A673 (cell line): ENCODE results near the gene MXRA7. TPM values are rescaled to one million over a fixed set of nuclear protein-coding genes. Genes with fewer than 3 reads are reported as not detected.
"Not testable (repeated sequence)": the region's sequence is repeated elsewhere in the genome, so short reads cannot be mapped to it uniquely, and the experiment has no call there.

Experiments used
- BruUV-seq: library from RNA; stranded (reverse); fragments of 400-500 nt; replicated peaks from 2 replicates; lab custom pipeline; 2021; lab: Mats Ljungman, UMichigan
- CTCF ChIA-PET: fragments of 300-600 bp; sonication (Branson Sonifier 250); formaldehyde crosslinking; loops from one replicate; lab custom pipeline; 2022; ENCODE audit warnings: antibody characterized with exemption; lab: Charles Lee
- POLR2A ChIA-PET: fragments of 300-600 bp; sonication (Branson Sonifier 250); formaldehyde crosslinking; loops from one replicate; lab custom pipeline; 2022; ENCODE audit warnings: antibody characterized with exemption; ENCODE audit not compliant: low non-redundant PET; lab: Charles Lee
- DNase-seq: peaks from one replicate; pipeline ENCODE4 v3.0.0-alpha.2; 2015; ENCODE audit warnings: low spot score
- H3K27ac ChIP-seq: fragments of 200-600 bp; sonication (generic); 2 replicates; pipeline ENCODE4 v1.5.1; 2016; ENCODE audit warnings: mixed run types, low read depth, mild to moderate bottlenecking, mixed read lengths, antibody characterized with exemption, low read length; ENCODE audit not compliant: poor library complexity, severe bottlenecking
- H3K27me3 ChIP-seq: fragments of 200-600 bp; sonication (generic); replicated peaks from 2 replicates; pipeline ENCODE4 v1.6.1; 2017; ENCODE audit warnings: mixed run types, low read depth, mild to moderate bottlenecking, mixed read lengths, antibody characterized with exemption, low read length; ENCODE audit not compliant: insufficient read depth, poor library complexity
- H3K36me3 ChIP-seq: fragments of 200-600 bp; sonication (generic); 2 replicates; pipeline ENCODE4 v1.6.1; 2016; ENCODE audit warnings: mixed run types, mild to moderate bottlenecking, mixed read lengths, antibody characterized with exemption, low read length; ENCODE audit not compliant: insufficient read depth, poor library complexity, severe bottlenecking
- H3K4me1 ChIP-seq: fragments of 200-600 bp; sonication (generic); 2 replicates; pipeline ENCODE4 v1.6.1; 2017; ENCODE audit warnings: mixed run types, mild to moderate bottlenecking, mixed read lengths, antibody characterized with exemption, low read length; ENCODE audit not compliant: insufficient read depth, poor library complexity, severe bottlenecking
- H3K4me3 ChIP-seq: fragments of 200-600 bp; sonication (generic); 2 replicates; pipeline ENCODE4 v1.5.1; 2016; ENCODE audit warnings: low read depth, mixed run types, mild to moderate bottlenecking, mixed read lengths, low read length; ENCODE audit not compliant: poor library complexity, severe bottlenecking
- H3K9me3 ChIP-seq: fragments of 200-600 bp; sonication (generic); 2 replicates; pipeline ENCODE4 v1.6.1; 2016; ENCODE audit warnings: mixed run types, low read depth, mild to moderate bottlenecking, mixed read lengths, antibody characterized with exemption, low read length; ENCODE audit not compliant: poor library complexity, severe bottlenecking
- EZH2 ChIP-seq: fragments of 200-600 bp; sonication (generic); IDR thresholded peaks from 2 replicates; pipeline ENCODE4 v1.6.1; 2017; ENCODE audit warnings: borderline replicate concordance, low read depth, mild to moderate bottlenecking, mixed read lengths, antibody characterized with exemption, low read length; ENCODE audit not compliant: poor library complexity, severe bottlenecking
- intact Hi-C: fragments of 100-400 bp; cut with micrococcal nuclease; formaldehyde crosslinking; loops from one replicate; pipeline ENCODE4 v1.10.0; 2022; ENCODE audit not compliant: unreplicated experiment
- total RNA-seq: library from RNA; stranded (reverse); gene quantifications from 2 replicates; pipeline ENCODE4 v1.2.3, GENCODE V29; 2021
- TF ChIP-seq, protein P1 (sequence below): fragments of 300-800, 200-600 bp; sonication (generic); conservative IDR thresholded peaks from 2 replicates; pipeline ENCODE4 v1.5.1; 2017; ENCODE audit warnings: low read depth, mild to moderate bottlenecking, antibody characterized with exemption, low read length, moderate library complexity, mixed read lengths

Gene MXRA7
- total RNA-seq, 1 experiment from 2014 or later, result 61.5 TPM

DNA sequence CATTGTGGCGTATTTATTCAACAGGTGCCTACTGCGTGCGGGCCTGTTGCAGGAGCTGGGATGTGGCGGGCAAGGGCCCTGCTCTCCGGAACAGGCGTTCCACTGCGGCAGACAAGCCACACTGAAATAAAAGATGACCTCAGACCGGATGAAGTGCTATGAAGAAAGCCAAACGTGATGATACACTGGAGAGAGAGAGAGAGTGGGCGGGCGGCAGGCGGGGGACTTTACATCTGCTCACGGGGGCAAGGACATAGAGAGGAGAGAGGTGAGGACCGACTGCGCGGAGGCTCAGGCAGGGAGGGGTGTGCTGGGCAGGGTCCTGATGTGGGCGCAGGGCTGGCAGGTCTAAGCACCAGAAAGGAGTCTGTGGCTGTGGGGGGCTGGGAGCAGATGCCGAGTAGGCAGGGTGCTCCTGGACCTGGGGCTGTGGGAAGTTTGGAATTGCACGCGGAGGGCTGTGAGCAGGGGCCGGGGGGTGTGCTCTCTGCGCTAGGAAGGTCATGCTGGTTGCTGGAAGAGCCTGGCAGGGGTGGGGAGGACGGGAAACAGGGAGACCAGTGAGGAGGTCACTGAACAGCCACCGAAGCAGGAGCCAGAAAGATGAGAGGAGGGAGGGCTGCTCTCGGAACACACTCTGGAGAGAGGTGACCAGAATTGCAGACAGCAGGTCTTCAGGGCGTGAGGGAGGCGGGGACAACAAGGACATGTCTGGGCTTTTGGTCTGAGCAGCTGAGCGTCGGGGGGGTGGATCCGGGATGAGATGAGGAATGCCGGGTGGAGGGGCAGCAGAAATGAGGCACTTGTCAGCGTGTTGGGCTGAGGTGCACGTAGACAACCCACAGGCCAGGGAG, 9.9 kb downstream of the MXRA7 start:
- no peak for DNase-seq
- peaks cover 19% of the 10 kb centered on the region for H3K4me1 ChIP-seq
- POLR2A ChIA-PET, result no interaction called here

DNA sequence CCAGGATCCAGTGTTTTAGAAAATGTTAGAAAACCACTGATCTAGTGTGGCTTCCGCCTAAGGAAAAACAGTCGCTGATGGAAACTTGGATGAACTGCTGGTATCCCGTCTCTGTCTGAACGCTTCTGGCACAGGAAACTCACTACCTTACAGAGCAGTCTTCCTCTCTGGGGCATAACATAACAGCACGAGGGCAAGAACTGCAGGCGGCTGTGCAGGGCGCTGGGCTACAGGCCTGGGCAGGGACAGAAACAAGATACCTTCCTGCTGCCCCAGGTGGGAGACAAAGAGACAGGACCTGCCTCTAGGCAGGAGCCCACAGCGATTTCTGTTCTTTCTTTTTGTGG, 10.5 kb downstream of the MXRA7 start:
- no peak overlapping the region for H3K4me3 ChIP-seq
- H3K9me3 ChIP-seq, result no peaks in the 10 kb centered on the region
- TF ChIP-seq EZH2, result no peak
- TF ChIP-seq, protein P1, sequence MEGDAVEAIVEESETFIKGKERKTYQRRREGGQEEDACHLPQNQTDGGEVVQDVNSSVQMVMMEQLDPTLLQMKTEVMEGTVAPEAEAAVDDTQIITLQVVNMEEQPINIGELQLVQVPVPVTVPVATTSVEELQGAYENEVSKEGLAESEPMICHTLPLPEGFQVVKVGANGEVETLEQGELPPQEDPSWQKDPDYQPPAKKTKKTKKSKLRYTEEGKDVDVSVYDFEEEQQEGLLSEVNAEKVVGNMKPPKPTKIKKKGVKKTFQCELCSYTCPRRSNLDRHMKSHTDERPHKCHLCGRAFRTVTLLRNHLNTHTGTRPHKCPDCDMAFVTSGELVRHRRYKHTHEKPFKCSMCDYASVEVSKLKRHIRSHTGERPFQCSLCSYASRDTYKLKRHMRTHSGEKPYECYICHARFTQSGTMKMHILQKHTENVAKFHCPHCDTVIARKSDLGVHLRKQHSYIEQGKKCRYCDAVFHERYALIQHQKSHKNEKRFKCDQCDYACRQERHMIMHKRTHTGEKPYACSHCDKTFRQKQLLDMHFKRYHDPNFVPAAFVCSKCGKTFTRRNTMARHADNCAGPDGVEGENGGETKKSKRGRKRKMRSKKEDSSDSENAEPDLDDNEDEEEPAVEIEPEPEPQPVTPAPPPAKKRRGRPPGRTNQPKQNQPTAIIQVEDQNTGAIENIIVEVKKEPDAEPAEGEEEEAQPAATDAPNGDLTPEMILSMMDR, result no peak
- no peak overlapping the region for H3K27ac ChIP-seq
- peaks cover 19% of the 10 kb centered on the region for H3K4me1 ChIP-seq
- H3K27me3 ChIP-seq, result no peaks in the 10 kb centered on the region
- no peaks in the 10 kb centered on the region for H3K36me3 ChIP-seq
- no peak for DNase-seq
- BruUV-seq, result no TSS peak
- POLR2A ChIA-PET, result no interaction called here
- CTCF ChIA-PET, result no interaction called here
- intact Hi-C loops, result no loop called here

More for the DNA sequence above, 9.9 kb downstream of the MXRA7 start:
- no peak overlapping the region for H3K4me3 ChIP-seq
- no peaks in the 10 kb centered on the region for H3K9me3 ChIP-seq
- no peaks in the 10 kb centered on the region for H3K36me3 ChIP-seq
- TF ChIP-seq, protein P1, result no peak
- no peak for TF ChIP-seq EZH2
- CTCF ChIA-PET, result no interaction called here
- intact Hi-C loops, result no loop called here
- H3K27ac ChIP-seq, result no peak overlapping the region
- no TSS peak for BruUV-seq
- H3K27me3 ChIP-seq, result no peaks in the 10 kb centered on the region

DNA sequence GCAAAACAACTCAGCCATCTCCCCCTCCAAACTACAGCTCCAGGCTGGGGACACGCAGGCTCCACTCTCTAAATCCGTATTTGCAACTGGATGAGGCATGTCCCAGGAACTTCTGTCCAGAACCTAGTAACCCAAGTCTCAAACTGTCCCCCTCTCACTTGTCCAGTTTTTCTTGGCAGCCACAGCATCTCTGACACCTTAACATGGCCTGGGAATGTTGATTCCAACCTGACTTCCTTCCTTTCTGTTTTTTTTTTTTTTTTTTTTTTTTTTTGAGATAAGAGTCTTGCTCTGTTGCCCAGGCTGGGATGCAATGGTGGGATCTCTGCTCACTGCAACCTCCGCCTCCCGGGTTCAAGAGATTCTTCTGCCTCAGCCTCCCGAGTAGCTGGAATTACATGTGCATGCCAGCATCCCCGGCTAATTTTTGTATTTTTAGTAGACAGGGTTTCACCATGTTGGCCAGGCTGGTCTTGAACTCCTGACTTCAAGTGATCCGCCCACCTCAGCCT, 12.2 kb downstream of the MXRA7 start:
- POLR2A ChIA-PET, result interaction anchor here (0.8 kb wide), 1 partner anchor 20 kb away, joined by 4 read pairs; no protein-coding TSS in a partner anchor
- not testable (repeated sequence) for H3K27ac ChIP-seq, H3K27me3 ChIP-seq

More for the DNA sequence above, 12.2 kb downstream of the MXRA7 start:
- H3K4me3 ChIP-seq, DNase-seq, H3K9me3 ChIP-seq, H3K36me3 ChIP-seq, BruUV-seq, intact Hi-C loops: not testable (repeated sequence)
- CTCF ChIA-PET, result interaction anchor here (1.5 kb wide), 1 partner anchor 17 kb away, joined by 8 read pairs; no protein-coding TSS in a partner anchor
- H3K4me1 ChIP-seq, result peaks cover 19% of the 10 kb centered on the region
